ENCODE measurements around the gene PRKG2.

The PRKG2 gene

DNA sequence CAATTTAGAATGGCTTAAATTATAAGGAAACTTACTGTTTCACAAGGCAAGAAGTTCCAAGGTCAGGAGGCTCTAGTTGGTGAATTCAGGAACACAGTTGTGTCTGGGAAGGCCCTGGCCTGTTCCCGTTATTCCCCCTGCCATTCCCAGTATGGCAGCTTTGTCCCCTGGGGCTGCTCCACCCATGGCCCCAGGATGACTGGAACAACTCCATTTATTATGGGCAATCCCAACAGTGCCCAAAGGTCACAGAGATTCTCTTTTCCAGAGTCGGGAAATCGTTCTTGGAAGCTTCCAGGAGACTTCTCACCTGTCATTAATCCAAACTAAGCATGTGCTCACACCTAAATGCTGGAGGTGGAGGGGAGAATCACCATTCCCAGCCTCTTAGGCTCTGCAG lies 2.8 kb upstream of the PRKG2 start:
- DNase-seq: no peak

DNA sequence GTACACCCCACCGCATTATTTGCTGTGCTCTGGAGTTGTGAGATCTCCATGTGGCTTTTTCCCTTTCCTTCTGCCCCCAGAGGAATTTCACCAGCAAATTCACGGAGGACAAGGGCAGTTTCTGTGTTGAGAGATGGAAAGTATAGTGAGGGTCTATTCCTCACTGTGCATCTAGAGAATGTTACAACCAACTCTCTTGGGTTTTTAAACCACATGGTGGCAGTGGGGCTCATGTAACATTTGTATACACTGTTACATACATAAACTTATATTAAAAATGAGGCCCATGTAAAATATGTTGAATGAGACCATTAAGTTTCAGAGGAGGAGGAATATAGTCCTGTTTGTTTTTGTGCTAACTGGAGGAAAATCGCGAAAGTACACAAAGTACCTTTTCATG lies 909 bp upstream of the PRKG2 start:
- DNase-seq: no peak

DNA sequence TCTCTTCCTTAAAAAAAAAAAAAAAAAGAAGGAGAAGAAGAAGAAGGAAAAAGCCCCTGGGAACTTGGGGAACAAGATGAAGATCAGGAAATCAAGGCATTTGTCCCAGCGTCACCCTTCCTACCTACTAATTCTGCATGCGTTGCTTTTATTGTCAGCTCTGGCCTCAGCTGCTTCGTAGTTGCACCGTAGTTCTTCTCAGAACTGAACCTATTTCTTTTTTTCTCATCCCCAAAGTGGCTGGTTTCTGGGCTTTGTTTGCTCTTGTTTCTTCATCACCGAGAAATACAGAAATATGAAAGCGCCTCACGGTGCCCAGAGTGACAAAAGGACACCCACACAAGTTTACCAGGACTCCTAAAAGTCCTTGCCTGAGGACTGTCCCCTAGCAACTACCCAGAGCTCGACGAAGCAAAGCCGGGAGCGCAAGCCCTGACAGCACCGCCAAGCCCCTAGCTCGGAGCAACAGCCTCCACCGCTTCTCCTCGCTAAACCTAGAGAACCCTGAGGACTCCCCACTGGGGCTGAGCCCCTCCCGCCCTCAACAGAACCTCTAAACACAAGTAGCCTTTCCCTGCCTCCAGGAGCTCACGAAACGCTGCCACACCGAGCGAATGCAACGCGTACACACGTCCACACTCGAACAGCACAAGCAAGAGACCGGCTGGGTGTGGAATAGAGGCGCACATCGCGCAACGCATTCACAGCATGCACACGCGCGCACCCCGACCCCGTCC lies 710 bp downstream of the PRKG2 start:
- no peak for DNase-seq

DNA sequence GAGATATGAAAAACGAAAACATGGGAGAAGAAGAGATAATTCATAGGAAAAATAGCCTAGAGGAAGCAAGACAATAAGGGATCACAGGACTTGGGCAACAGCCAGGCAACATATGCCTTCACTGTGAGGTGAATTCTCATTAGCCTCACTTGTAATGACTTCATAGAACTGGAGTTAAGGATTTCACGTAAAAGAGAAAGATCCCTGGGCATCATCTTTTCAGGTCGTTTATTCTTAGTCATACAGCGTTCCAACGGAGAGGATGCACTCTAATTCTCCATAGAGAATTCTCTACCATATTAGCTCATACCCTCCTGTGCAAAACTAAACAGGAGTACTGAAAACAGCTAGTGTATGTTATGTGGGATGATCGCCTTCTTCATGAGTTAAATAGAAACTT lies 1.4 kb downstream of the PRKG2 start:
- no peak for DNase-seq

DNA sequence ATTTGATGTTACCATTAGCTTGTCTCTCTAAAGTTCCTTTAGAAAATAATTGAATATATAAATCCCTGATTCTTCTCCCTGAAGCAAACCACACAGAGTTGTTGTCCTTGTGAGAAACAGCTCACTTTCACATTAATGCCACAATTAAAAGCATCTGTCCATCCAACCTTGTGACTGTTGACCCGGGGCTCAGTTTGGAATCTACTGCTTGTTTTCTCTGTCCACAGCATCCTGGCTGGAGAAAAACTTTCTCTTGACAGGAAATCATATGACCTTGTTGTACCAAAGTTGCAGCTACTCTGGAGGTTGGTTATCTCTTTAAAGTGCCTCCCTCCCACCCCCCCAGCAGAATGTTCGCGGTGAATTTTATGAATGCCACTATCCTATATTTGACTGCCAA lies 3.1 kb downstream of the PRKG2 start:
- no peak for DNase-seq

DNA sequence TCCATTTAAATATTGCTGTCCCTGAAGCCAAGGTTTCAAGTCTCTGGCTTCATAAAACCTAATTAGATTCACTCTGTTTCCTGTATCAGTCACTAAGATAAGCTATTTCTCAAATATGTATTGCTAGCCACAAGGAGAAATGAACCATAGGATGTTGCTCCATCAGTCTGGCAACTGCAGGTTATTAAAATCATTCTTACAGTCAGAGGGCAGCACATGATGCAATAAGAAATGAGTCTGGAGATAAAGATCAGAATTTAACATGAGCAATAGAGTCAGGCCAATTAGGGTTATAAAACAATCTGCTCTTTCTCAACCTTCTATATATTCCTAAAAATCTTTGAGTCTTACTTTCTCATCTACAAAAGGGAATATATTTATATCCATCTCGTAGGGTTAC lies 7.2 kb downstream of the PRKG2 start:
- no peak for DNase-seq

DNA sequence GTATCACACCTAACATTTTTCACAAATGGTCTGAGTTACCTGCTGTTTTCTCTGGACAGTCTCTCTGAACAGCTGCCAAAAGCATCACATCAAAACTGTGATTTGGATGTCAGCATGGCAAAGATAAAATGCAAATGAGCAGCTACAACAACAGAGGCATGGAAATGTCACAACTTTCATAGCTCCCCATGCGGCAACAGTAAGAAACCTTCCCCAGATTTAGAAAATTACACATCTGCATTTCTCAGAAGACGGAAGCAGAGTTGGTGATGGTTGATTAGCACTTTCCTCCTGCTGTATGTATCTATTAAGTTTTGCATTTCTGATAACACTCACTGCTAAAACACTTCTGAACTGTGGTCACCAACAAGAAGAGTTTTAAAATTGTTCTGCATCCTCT lies 9.7 kb downstream of the PRKG2 start:
- no peak for DNase-seq

DNA sequence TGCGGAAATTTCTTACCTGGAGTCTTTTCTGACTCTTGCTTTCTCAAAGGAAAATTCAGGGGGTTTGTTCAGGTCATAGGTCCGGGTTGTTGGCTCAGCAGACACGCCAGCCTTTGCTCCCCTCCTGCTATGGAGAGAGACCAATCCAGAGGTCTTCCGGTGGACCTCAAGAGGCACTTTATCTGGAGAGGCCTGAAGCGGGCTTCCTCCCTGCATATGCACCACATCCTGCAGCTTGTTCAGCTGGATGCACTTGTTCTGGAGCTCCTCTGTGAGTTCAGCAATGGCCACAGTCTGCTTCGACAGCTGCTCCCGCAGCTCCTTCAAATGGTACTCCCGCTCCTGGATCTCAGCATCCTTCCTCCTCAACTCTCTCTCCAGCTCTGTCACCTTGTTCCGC lies 10.5 kb downstream of the PRKG2 start:
- DNase-seq: no peak

DNA sequence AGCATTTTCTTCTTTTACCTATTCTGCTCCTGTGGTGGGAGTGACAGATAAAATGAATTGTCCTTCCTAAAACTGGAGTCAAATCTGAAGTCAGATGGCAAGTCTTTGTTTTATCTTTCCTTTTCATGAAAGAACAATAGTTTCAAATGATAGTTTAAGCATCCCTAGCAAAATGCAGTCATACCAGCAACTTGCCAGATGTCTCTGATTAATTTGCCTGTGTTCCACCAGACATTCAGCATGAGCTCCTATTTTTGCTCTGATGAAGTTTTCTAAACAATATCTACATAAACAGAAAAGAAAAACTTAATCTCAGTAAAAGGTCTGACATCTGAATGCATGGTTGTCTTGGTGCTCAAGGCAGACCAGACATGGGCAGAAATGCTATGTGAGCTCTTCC lies 15.2 kb downstream of the PRKG2 start:
- DNase-seq: no peak

DNA sequence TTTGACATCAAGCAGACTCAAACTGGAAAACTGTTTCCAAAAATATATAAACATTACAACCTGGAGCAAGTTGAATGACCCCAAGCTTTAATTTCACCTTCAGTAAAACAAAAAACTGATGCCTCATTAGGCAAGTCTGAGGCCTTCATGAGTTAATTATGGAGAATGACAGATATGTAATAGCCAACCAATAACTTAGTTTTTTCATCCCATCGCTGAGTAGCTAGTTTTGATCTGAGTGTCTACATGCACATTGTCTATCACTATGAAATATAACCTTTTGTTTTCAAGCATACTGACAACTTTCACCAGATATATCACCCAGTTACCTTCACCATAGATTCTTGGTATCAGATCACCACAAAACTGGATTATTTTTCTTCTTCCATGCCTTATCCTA lies 16.4 kb downstream of the PRKG2 start:
- DNase-seq: no peak

DNA sequence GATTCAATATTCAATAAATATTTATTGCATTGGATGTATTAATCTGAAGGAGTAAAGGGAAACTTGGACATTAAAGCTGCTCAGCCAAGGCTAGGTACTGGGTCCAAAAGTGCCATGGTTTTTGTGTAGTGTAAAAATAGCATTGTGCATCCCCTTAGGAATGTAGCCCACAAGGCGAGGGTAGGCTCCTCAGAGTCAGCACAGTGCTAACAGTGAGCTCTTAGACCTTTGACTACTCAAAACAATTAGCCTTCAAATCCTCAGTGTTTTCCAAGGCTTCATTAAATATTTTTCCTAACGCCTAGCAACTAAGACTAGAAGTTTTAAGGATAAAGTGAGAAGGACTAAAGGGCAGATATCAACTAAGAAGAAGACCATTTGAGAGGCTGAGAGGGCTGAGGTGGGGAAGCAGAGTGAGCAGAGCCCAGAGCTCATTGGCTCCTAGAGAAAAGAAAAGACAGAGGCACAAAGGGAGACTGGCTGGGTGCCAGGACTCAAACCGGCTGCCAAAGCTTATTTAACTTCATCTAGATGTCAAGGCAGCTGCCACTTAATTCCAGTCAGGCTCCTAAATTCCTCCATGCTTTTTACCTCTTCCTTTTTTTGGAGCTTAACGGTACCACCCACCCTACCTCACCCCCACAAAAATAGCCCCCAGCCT lies 17.0 kb downstream of the PRKG2 start:
- DNase-seq: no peak

DNA sequence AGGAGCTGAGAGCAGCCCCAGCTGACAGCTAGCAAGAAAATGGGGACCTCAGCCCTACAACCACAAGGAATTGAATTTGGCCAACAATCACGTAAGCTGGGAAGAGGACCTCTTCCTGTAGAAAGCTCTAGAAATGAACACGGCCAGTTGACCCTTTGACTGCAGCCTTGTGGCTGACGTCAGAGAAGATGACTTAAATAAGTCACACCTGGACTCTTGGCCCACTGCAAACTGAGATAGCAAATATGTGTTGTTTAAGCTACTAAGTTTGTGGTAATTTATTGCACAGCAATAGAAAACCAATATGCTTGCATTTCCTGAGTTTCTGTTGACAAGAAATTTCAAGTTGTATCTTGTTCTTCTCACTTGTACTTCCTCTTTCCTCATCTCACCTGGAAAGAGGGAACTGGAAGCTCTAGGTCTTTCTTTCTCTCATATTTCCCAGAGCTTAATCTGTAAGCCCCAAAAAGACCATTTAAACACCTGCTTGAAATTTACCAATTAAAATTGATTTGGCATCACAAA lies 18.8 kb downstream of the PRKG2 start:
- no peak for DNase-seq

DNA sequence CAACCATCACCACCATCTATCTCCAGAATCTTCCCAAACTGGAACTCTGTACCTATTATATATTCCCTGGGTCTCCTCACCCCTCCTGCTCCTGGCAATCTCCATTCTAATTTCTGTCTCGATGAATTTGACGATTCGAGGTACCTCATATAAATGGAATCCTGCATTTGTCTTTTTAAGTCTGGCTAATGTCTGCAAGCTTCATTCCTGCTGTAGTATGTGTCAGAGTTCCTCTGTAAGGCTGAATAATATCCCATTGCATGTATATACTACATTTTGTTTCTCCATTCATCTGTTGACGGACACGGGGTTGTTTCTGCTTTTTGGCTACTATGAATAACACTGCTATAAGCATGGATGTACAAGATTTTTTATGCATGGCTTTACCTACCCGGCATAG lies 19.5 kb downstream of the PRKG2 start:
- DNase-seq: no peak

DNA sequence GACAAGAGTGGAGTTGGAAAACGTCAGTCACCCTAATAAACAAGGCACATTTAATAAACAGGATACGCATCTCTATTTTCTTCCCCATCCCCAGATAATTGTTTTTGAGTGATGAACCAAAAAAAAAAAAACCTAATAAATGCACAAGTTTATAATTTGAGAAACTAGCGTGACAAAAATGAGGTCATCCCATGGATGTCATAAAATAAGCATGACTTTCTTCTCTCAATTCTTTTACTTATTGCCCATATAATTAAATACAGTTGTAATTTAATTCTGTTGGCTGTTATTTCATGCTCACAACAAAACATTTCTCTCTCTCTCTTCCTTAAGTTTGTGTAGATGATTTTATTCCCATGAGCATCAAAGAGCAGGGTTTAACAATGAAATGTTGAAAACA lies 20.7 kb downstream of the PRKG2 start:
- no peak for DNase-seq

DNA sequence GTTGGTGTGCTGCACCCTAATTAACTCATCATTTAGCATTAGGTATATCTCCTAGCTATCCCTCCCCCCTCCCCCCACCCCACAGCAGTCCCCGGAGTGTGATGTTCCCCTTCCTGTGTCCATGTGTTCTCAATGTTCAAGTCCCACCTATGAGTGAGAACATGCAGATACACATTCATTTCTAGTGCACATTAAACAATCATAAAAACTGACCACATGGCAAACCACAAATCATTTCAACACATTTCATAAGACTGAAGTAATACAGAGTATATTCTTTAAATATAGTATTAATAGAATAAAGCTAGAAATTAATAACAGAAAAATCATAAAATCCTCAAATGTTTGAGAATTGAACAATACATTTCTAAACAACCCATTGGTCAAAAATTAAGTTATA lies 34.1 kb downstream of the PRKG2 start:
- DNase-seq: no peak

DNA sequence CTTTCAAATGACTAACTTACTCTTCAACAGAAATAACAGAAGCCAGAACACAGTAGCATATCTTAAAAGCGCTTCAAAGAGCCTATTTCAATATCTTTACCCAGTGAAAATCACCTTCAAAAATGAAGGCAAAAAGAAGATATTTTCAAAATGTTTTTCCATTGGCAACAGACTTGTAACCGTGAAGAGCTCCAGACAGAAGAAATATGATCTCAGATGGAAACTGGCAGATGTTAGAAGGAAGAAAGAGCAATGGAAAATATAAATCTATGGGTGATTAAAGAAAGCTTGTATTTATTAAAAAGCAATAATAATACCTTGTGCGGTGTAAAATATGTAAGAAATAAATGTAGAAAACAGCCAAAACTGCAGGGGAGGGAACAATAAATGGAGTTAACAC lies 35.7 kb downstream of the PRKG2 start:
- DNase-seq: no peak

DNA sequence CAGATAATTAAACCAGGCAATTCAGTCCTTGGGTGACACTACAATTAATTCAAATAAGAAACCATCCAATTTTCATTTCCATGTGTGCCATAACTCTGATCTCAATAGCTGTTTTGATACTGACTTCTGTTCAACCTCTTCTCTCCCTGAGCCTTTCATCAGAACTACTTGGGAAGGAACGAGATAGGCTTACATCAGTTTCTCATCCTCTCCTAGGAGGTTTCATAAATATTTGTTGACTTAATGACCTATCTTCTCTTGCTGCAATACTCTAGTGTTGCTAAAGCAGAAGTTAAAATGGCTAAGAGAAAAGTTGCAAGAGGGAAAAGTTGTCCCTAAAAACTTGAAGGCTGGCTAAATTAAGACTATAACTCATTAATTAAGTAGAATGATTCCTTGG lies 41.8 kb downstream of the PRKG2 start:
- no peak for DNase-seq

DNA sequence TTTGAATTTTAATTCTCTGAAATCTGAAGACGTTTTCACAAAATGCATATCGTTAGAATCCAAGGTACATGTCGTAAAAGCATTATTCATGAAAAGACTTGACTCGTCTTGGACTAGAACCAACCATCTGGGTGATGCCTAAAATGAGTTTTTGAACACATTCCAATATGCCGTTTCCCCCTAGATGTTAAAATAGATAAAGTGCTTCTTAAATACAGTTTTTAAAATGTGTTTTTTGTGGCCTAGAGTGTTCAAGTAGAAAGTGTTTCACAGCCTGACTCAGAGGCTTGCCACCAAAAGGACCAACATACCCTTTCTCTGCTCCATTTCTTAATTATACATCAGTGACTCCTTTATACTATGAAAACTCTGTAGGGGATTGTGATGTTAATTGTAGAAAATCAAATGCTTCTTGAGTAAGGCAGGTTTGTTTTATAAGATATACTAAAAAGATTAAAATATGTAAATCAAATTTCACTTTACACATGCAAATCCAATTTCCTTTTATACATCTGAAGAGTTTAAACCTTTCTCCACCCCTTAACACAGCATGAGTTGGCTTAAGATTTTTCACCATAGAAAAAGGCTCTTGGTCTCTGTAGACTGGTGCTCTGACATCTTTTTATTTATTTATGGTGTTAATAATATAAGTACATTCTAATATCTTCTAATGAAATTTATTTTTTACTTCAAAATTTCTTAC lies 48.4 kb downstream of the PRKG2 start:
- DNase-seq: no peak

DNA sequence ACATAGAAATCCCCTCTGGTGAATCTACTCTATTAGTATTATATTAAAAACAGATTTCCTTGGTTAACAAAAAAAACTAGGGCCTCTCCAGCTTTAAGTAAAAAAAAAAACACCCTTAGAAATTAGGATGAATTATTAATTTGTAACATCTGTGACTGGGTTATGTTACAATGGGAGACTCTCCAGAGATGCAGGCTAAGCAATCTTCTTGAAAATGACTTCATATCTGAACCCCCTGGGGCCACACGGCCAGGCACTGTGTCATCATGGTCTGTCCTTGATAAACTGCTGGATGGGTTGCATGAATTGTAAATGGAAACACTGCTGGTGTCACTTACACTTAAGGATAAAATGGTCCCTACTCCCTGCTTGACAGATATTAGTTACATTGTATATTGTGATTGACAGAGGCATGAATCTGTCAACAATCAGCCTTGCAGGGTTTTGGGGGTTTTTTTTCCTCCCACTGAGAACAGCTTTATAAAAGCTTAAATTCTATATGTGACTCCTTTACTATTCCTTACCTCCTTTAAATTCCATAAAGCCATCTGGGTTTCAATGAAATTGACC lies 49.1 kb downstream of the PRKG2 start:
- DNase-seq: no peak

DNA sequence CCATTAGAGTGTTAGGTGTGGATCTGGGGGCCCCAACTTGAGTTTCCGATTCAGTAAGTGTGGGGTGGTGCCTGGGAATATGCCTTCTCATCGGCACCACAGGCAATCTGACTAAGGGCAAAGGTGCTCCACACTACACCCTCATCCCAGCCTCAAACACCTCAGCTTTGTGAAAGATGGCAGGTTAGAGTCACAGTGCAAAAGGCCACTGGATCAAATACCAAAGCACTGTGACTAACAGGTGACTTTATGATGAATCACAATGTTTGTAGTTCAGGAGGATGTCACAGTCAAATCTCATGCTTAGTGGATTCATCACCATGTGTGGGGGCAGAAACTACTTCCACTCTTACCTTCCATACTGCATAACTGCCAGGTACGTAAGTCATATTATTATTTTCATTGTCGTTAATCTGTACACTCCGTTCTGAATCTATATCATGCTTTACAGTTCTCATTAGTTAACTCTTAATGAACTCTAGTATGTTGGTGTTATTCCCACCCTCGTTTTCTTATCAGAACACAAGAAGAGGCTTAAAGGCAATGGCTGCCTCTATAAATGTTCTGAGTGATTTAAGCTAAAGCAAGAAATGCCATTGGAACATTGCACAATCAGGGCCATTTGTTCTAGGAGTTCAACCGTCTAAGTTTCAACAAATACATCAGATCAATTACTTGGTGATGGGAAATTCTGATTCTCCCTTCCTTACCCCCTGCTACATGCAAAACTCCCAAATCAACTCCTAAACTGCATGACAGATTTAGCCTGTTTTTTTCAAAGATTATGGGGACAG lies 50.2 kb downstream of the PRKG2 start:
- no peak for DNase-seq

DNA sequence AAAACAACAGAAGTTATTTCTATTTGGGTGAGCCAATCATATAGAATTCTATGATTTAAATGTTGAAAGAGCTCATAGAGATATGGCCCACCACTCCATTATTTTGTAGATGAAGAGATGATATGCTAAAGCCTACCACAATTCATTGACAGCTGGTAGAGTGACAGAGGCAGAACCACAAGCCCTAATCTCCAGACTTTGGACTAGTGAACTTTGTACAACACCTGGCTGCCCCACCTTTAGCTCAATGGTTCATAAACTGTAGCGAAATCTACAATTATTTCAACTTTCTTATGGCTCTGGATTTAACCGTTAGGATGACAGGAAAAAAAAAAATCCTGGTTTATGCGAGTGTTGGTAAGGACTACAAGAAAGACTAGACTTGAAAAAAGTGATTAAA lies 50.9 kb downstream of the PRKG2 start:
- DNase-seq: no peak

DNA sequence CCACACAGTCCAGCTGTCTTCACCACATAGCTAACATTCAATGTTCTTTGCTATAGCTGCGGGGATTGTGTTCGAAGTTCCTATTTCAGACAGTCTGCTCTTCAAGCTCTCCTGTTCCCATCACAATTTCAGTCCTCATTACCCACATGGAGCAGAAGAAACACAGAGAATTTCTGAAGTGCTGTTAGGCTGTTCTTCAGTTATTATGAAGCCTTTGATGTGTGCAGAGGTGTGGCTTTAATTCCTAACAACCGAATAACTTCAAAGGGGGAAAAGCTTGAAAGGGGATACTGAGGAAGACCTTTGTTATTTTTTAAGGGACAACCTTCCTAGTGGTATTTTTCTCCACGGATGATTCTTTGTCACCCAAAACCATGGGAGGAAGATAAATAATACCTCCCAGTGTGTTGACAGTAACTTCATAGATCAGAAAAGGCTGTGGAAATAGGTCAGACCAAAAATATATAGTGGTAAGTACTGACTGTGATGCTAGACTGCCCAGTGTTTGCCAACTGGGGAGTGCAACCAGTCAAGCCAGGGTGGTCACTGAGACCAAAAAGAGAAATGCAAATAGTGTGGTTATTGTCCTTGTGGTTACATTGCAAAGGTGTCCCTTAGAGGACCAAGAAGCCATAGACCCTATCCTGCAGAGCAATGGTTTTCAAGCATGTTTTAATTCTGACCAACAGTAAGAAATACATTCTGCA lies 52.1 kb downstream of the PRKG2 start:
- DNase-seq: no peak
